Measurements from ENCODE around the gene GNG7. TPM values are rescaled to one million over a fixed set of nuclear protein-coding genes. Genes with fewer than 3 reads are reported as not detected.

GNG7 gene
- total RNA-seq, 1 experiment from 2014 or later, result 7.7 TPM

GRCh38 chr19:2503521-2504109, 198.9 kb downstream of the GNG7 start:
- Histone ChIP-seq H3K23ac (ENCODE audit: insufficient read length, low read depth, low read length) (no peak overlapping the region), H3K14ac (ENCODE audit: insufficient read depth, low read length) (no peak overlapping the region; the same call in 1 of the 2 replicates), H3K27me3 (ENCODE audit: insufficient read depth, low read length) (no peaks in the 10 kb centered on the region), H2BK12ac (ENCODE audit: insufficient read length, low read depth, low read length) (no peak overlapping the region), H4K8ac (replicated peaks; ENCODE audit: insufficient read length, low read depth, low read length) (no peak overlapping the region), H2BK5ac (ENCODE audit: insufficient read length, low read length) (no peak overlapping the region), H2BK120ac (ENCODE audit: low read depth, low read length, poor library complexity, severe bottlenecking) (no peak overlapping the region), H3K79me1 (ENCODE audit: insufficient read depth, low read depth, low read length, poor library complexity, severe bottlenecking) (no peaks in the 10 kb centered on the region), H4K91ac (ENCODE audit: insufficient read length, low read depth, low read length) (no peak overlapping the region), H3K56ac (ENCODE audit: insufficient read length, low read depth, low read length) (no peak overlapping the region), H2BK15ac (ENCODE audit: low read depth, low read length) (no peak overlapping the region), H2AK5ac (ENCODE audit: insufficient read length, low read length) (no peak overlapping the region), H2AFZ (ENCODE audit: low read length) (no peak overlapping the region), H3K23me2 (ENCODE audit: insufficient read length, low read depth, low read length, poor library complexity, severe bottlenecking) (no peaks in the 10 kb centered on the region), H3K27ac (ENCODE audit: insufficient read length, low read depth, low read length) (no peak overlapping the region), H3K79me2 (ENCODE audit: insufficient read depth, low read length) (no peaks in the 10 kb centered on the region), H3K18ac (ENCODE audit: insufficient read length, low read depth, low read length) (no peak overlapping the region), H3K4me2 (ENCODE audit: insufficient read depth, insufficient read length, low read length) (no peak overlapping the region), H4K5ac (ENCODE audit: insufficient read length, low read depth, low read length) (no peak overlapping the region), H3K9me3 (ENCODE audit: control insufficient read depth, low read depth, low read length) (no peaks in the 10 kb centered on the region), H3K4me1 (ENCODE audit: insufficient read depth, low read length) (peaks cover 2% of the 10 kb centered on the region), H4K20me1 (ENCODE audit: control insufficient read depth, insufficient read depth, insufficient read length) (no peaks in the 10 kb centered on the region), H2BK20ac (ENCODE audit: low read depth, low read length, poor library complexity, severe bottlenecking) (no peak overlapping the region), H3T11ph (ENCODE audit: low read length) (no peak overlapping the region), H3K9ac (ENCODE audit: extremely low read depth, insufficient read length, low read length) (no peak overlapping the region), H3K4ac (ENCODE audit: low read depth, low read length) (no peak overlapping the region)
- no peak for TF ChIP-seq CTCF (conservative IDR thresholded peaks at IDR 0.05)
- Mint-ChIP-seq H3K27me3 (ENCODE audit: low read depth) (peaks cover 5% of the 10 kb centered on the region), H3K4me3 (no peak overlapping the region), H3K9me3 (no peaks in the 10 kb centered on the region), H3K4me1 (peaks cover 17 to 20% of the 10 kb centered on the region in 2 experiments), H3K36me3 (ENCODE audit: insufficient read depth in 1 of 3, low read depth in 3 of 3) (no peaks in the 10 kb centered on the region), H3K27ac (peak overlapping the region in 1 of 3 experiments; percentile 82; a peak in 1 of 7 replicates)
- no CpG with 5 or more reads among the region's 21 CpGs for WGBS (ENCODE audit: extremely low coverage, insufficient read length, low lambda C conversion rate)
- DNase-seq, result no peak
